Epithelial cell of esophagus (primary cell): Measurements from ENCODE around the gene SYCP1.

Experiments
- DNase-seq: peaks from one replicate; pipeline ENCODE4 v3.0.0; 2010; ENCODE audit warnings: low read depth
- H3K4me3 ChIP-seq: 2 replicates; pipeline ENCODE4 v1.5.1; 2011; ENCODE audit warnings: mild to moderate bottlenecking, low read length, control low read depth
- CTCF ChIP-seq: IDR thresholded peaks from 2 replicates; pipeline ENCODE4 v1.5.1; 2011; ENCODE audit warnings: low read depth, mild to moderate bottlenecking, low read length, control low read depth, inconsistent platforms; ENCODE audit not compliant: insufficient read depth; ENCODE audit errors: missing control alignments

Gene SYCP1

GRCh38 chr1:115023593-115023992 lies 168.9 kb downstream of the SYCP1 start:
- no peak overlapping the region for H3K4me3 ChIP-seq
- no peak for TF ChIP-seq CTCF
- DNase-seq: no peak

- H3K4me3 ChIP-seq: no peak within 1 kb of the TSS
Measured at GRCh38 chr1:115029526-115029925, 174.9 kb downstream of the SYCP1 start, which contains the start of gene TSHB. Gene TSHB, plus strand, starts transcription at chr1:115029826. Its CDS starts 3,537 bp downstream, at chr1:115033363.

GRCh38 chr1:115031595-115031994 lies 176.9 kb downstream of the SYCP1 start:
- H3K4me3 ChIP-seq: no peak overlapping the region
- TF ChIP-seq CTCF: no peak
- no peak for DNase-seq

More at GRCh38 chr1:115029526-115029925, 174.9 kb downstream of the SYCP1 start, which contains the start of gene TSHB:
- TF ChIP-seq CTCF: no peak
- DNase-seq: no peak

GRCh38 chr1:115035652-115036051 lies 181.0 kb downstream of the SYCP1 start:
- no peak overlapping the region for H3K4me3 ChIP-seq
- no peak for DNase-seq
- no peak for TF ChIP-seq CTCF

- no peak for DNase-seq
- no peak for TF ChIP-seq CTCF
- no peak overlapping the region for H3K4me3 ChIP-seq
Measured at GRCh38 chr1:115036814-115037507, 182.3 kb downstream of the SYCP1 start.

- peak; percentile 24 for DNase-seq
- H3K4me3 ChIP-seq: no peak overlapping the region
- peak; percentile 17 for TF ChIP-seq CTCF
Measured at GRCh38 chr1:115040501-115040900, 185.8 kb downstream of the SYCP1 start.

GRCh38 chr1:115041654-115042053 lies 187.0 kb downstream of the SYCP1 start:
- peak; percentile 70 for DNase-seq
- H3K4me3 ChIP-seq: no peak overlapping the region
- TF ChIP-seq CTCF: peak; percentile 86
